SU-DHL-6 (cell line): Measurements from ENCODE around the gene C1QTNF8.

ENCODE experiments used
- CTCF ChIP-seq: fragments of 200-600 bp; sonication (generic); IDR thresholded peaks from one replicate; pipeline ENCODE4 v1.5.1; 2017; ENCODE audit warnings: antibody characterized with exemption, mild to moderate bottlenecking, low read length, moderate library complexity; ENCODE audit not compliant: insufficient read depth, poor library complexity, severe bottlenecking
- EZH2phosphoT487 ChIP-seq: fragments of 200-600 bp; sonication (generic), shearing (Covaris generic); conservative IDR thresholded peaks from 2 replicates; pipeline ENCODE4 v1.6.1; 2018; ENCODE audit warnings: mild to moderate bottlenecking, antibody characterized with exemption, low read length, moderate library complexity, mixed read lengths

GRCh38 chr16:1047801-1048200, 48.2 kb downstream of the C1QTNF8 start:
- no peak for TF ChIP-seq CTCF
- TF ChIP-seq EZH2phosphoT487 = no peak
